CD4-positive, alpha-beta memory T cell (primary cell): Measurements from ENCODE around the gene DGKE. TPM values are rescaled to one million over a fixed set of nuclear protein-coding genes. Genes with fewer than 3 reads are reported as not detected.
A peak's percentile ranks its signal among the peaks of the same experiment; 100 is the strongest.

Experiments
- CTCF ChIA-PET: fragments of 350-600 bp; sonication (Branson Sonifier 250); formaldehyde crosslinking; loops from one replicate; lab custom pipeline; 2021; ENCODE audit warnings: inconsistent platforms; ENCODE audit not compliant: partially characterized antibody; lab: Charles Lee
- POLR2A ChIA-PET: fragments of 350-600 bp; sonication (Branson Sonifier 250); formaldehyde crosslinking; loops from one replicate; lab custom pipeline; 2021; ENCODE audit not compliant: partially characterized antibody; lab: Charles Lee
- DNase-seq, 5 donors: peaks; one replicate each; pipeline versions ENCODE4 v3.0.0 to v3.0.0-alpha.2; 2020 to 2022; ENCODE audit warnings: mixed read lengths in 1 of 5
- H3K27ac ChIP-seq: one replicate; pipeline ENCODE4 v1.7.0; 2013; ENCODE audit warnings: low read depth, low read length
- H3K27me3 ChIP-seq: 2 replicates; pipeline ENCODE4 v1.7.0; 2013; ENCODE audit warnings: mild to moderate bottlenecking, low read length, moderate library complexity; ENCODE audit not compliant: insufficient read depth
- H3K36me3 ChIP-seq: 2 replicates; pipeline ENCODE4 v1.7.0; 2013; ENCODE audit warnings: mild to moderate bottlenecking, low read length, moderate library complexity; ENCODE audit not compliant: insufficient read depth
- H3K4me1 ChIP-seq: 2 replicates; pipeline ENCODE4 v1.7.0; 2013; ENCODE audit warnings: mild to moderate bottlenecking, low read length, moderate library complexity; ENCODE audit not compliant: insufficient read depth
- H3K4me3 ChIP-seq, 2 donors: one replicate each; pipeline ENCODE4 v1.7.0; 2013; ENCODE audit warnings: low read length in 2 of 2, mild to moderate bottlenecking in 1 of 2
- H3K9me3 ChIP-seq, 2 donors: one replicate each; pipeline ENCODE4 v1.7.0; 2013; ENCODE audit warnings: low read length in 2 of 2, control low read depth in 1 of 2; ENCODE audit not compliant: control insufficient read depth in 1 of 2
- H3K27ac Mint-ChIP-seq, 7 donors: one replicate each; pipeline ENCODE4 v1.8.0; 2020 to 2021; ENCODE audit warnings: mixed read lengths in 7 of 7, mild to moderate bottlenecking in 6 of 7, inconsistent platforms in 3 of 7, moderate library complexity in 3 of 7
- H3K27me3 Mint-ChIP-seq, 2 donors: one replicate each; pipeline ENCODE4 v1.8.0; 2020 to 2021; ENCODE audit warnings: mixed read lengths in 2 of 2
- H3K36me3 Mint-ChIP-seq, 2 donors: one replicate each; pipeline ENCODE4 v1.8.0; 2020 to 2021; ENCODE audit warnings: mixed read lengths in 2 of 2, inconsistent platforms in 1 of 2, mild to moderate bottlenecking in 1 of 2
- H3K4me1 Mint-ChIP-seq, 4 donors: one replicate each; pipeline ENCODE4 v1.8.0; 2020 to 2021; ENCODE audit warnings: mixed read lengths in 4 of 4, mild to moderate bottlenecking in 1 of 4
- H3K4me3 Mint-ChIP-seq, 8 donors: one replicate each; pipeline ENCODE4 v1.8.0; 2020 to 2021; ENCODE audit warnings: mixed read lengths in 8 of 8, mild to moderate bottlenecking in 7 of 8, moderate library complexity in 6 of 8, inconsistent platforms in 3 of 8
- H3K9me3 Mint-ChIP-seq, 8 donors: one replicate each; pipeline ENCODE4 v1.8.0; 2020 to 2021; ENCODE audit warnings: mixed read lengths in 8 of 8, mild to moderate bottlenecking in 5 of 8, inconsistent platforms in 3 of 8, moderate library complexity in 1 of 8
- intact Hi-C: fragments of 100-400 bp; cut with micrococcal nuclease; formaldehyde crosslinking; loops from one replicate; pipeline ENCODE4 v1.15.1; 2023
- polyA plus RNA-seq, 2 donors: library from polyadenylated mRNA; unstranded; fragments of 300-500 nt; fragmentation: Illumina TruSeq; gene quantifications; one replicate each; pipeline ENCODE4 v1.2.3, GENCODE V29; 2021
- total RNA-seq, 2 experiments: library from RNA; stranded (reverse); gene quantifications; one replicate each; pipeline ENCODE4 v1.2.3, GENCODE V29; 2021

The DGKE gene
- total and polyA plus RNA-seq, 4 experiments from 2014 or later = 4.3 to 37.7 (median 21.9) TPM

- H3K9me3 Mint-ChIP-seq = no peaks in the 10 kb centered on the region
- H3K4me3 Mint-ChIP-seq = no peak overlapping the region
- Histone ChIP-seq H3K9me3 (no peaks in the 10 kb centered on the region), H3K4me3 (no peak overlapping the region), H3K27me3 (no peaks in the 10 kb centered on the region), H3K27ac (no peak overlapping the region), H3K4me1 (no peaks in the 10 kb centered on the region), H3K36me3 (no peaks in the 10 kb centered on the region)
- ChIA-PET POLR2A (no interaction called here), CTCF (interaction anchor here (0.9 to 2.0 kb wide), 3 partner anchors 8 to 59 kb away, joined by 3 to 5 read pairs (median 3); no protein-coding TSS in a partner anchor)
- H3K27me3 Mint-ChIP-seq = peaks cover 0 to 3% of the 10 kb centered on the region in 2 donors
- DNase-seq = no peak
- H3K27ac Mint-ChIP-seq = no peak overlapping the region
- intact Hi-C loops = no loop called here
- no peaks in the 10 kb centered on the region for H3K4me1 Mint-ChIP-seq
- H3K36me3 Mint-ChIP-seq = peaks cover 0 to 7% of the 10 kb centered on the region in 2 donors
Measured at GRCh38 chr17:56880133-56880532, 46.2 kb downstream of the DGKE start.

- no peak overlapping the region for H3K4me3 Mint-ChIP-seq
- ChIA-PET CTCF (no interaction called here), POLR2A (no interaction called here)
- Histone ChIP-seq H3K27me3 (no peaks in the 10 kb centered on the region), H3K36me3 (no peaks in the 10 kb centered on the region), H3K4me3 (no peak overlapping the region), H3K9me3 (no peaks in the 10 kb centered on the region), H3K4me1 (no peaks in the 10 kb centered on the region), H3K27ac (no peak overlapping the region)
- H3K36me3 Mint-ChIP-seq = peaks cover 3 to 11% of the 10 kb centered on the region in 2 donors
- intact Hi-C loops = no loop called here
- peaks cover 0 to 3% of the 10 kb centered on the region in 2 donors for H3K27me3 Mint-ChIP-seq
- peak overlapping the region in 1 of 7 donors; percentile 57 for H3K27ac Mint-ChIP-seq
- no peaks in the 10 kb centered on the region for H3K4me1 Mint-ChIP-seq
- no peak for DNase-seq
- no peaks in the 10 kb centered on the region for H3K9me3 Mint-ChIP-seq
Measured at GRCh38 chr17:56880571-56880970, 46.6 kb downstream of the DGKE start.

- intact Hi-C loops = no loop called here
- Histone ChIP-seq H3K4me3 (no peak overlapping the region), H3K9me3 (no peaks in the 10 kb centered on the region), H3K27ac (no peak overlapping the region), H3K27me3 (no peaks in the 10 kb centered on the region), H3K36me3 (peaks cover 5% of the 10 kb centered on the region), H3K4me1 (no peaks in the 10 kb centered on the region)
- CTCF ChIA-PET = no interaction called here
- Mint-ChIP-seq H3K27me3 (peaks cover 0 to 1% of the 10 kb centered on the region in 2 donors), H3K36me3 (peaks cover 9 to 10% of the 10 kb centered on the region in 2 donors), H3K27ac (peak overlapping the region in 2 of 7 donors; percentile 15 to 18), H3K9me3 (no peaks in the 10 kb centered on the region), H3K4me1 (peaks cover 0 to 2% (median under 1%) of the 10 kb centered on the region in 4 donors), H3K4me3 (no peak overlapping the region)
- POLR2A ChIA-PET = interaction anchor here (0.8 kb wide), 1 partner anchor 46 kb away, joined by 3 read pairs; no protein-coding TSS in a partner anchor
- no peak for DNase-seq
Measured at GRCh38 chr17:56881685-56882295, 47.8 kb downstream of the DGKE start.

GRCh38 chr17:56883616-56884015 is 49.7 kb downstream of the DGKE start:
- CTCF ChIA-PET = interaction anchor here (0.9 kb wide), 1 partner anchor 61 kb away, joined by 3 read pairs; no protein-coding TSS in a partner anchor
- H3K4me3 Mint-ChIP-seq = no peak overlapping the region
- intact Hi-C loops = no loop called here
- no peaks in the 10 kb centered on the region for H3K27me3 ChIP-seq
- H3K36me3 Mint-ChIP-seq = peaks cover 23 to 29% of the 10 kb centered on the region in 2 donors
- H3K4me1 Mint-ChIP-seq = peaks cover 0 to 2% (median under 1%) of the 10 kb centered on the region in 4 donors
- no peak overlapping the region for H3K27ac Mint-ChIP-seq
- H3K27ac ChIP-seq = no peak overlapping the region
- DNase-seq = no peak
- POLR2A ChIA-PET = no interaction called here
- peaks cover 0 to 16% (median 9%) of the 10 kb centered on the region in 8 donors for H3K9me3 Mint-ChIP-seq
- H3K27me3 Mint-ChIP-seq = no peaks in the 10 kb centered on the region
- peaks cover 0 to 5% of the 10 kb centered on the region in 2 donors for H3K9me3 ChIP-seq
- H3K36me3 ChIP-seq = peaks cover 5% of the 10 kb centered on the region
- no peak overlapping the region for H3K4me3 ChIP-seq
- no peaks in the 10 kb centered on the region for H3K4me1 ChIP-seq

GRCh38 chr17:56884483-56885311 is 50.7 kb downstream of the DGKE start:
- Histone ChIP-seq H3K36me3 (peaks cover 5% of the 10 kb centered on the region), H3K27me3 (no peaks in the 10 kb centered on the region), H3K9me3 (peaks cover 0 to 5% of the 10 kb centered on the region in 2 donors), H3K4me1 (no peaks in the 10 kb centered on the region), H3K27ac (no peak overlapping the region), H3K4me3 (no peak overlapping the region)
- H3K9me3 Mint-ChIP-seq = peaks cover 0 to 25% (median 10%) of the 10 kb centered on the region in 8 donors
- intact Hi-C loops = no loop called here
- peak overlapping the region in 2 of 7 donors; percentile 15 to 54 for H3K27ac Mint-ChIP-seq
- H3K4me1 Mint-ChIP-seq = peaks cover 0 to 2% (median under 1%) of the 10 kb centered on the region in 4 donors
- CTCF ChIA-PET = no interaction called here
- no peak overlapping the region for H3K4me3 Mint-ChIP-seq
- POLR2A ChIA-PET = no interaction called here
- H3K27me3 Mint-ChIP-seq = no peaks in the 10 kb centered on the region
- peaks cover 32 to 39% of the 10 kb centered on the region in 2 donors for H3K36me3 Mint-ChIP-seq
- DNase-seq = no peak

- Histone ChIP-seq H3K27me3 (no peaks in the 10 kb centered on the region), H3K4me1 (no peaks in the 10 kb centered on the region), H3K27ac (no peak overlapping the region), H3K4me3 (no peak overlapping the region), H3K36me3 (peaks cover 5% of the 10 kb centered on the region), H3K9me3 (peaks cover 0 to 5% of the 10 kb centered on the region in 2 donors)
- no peak overlapping the region for H3K4me3 Mint-ChIP-seq
- ChIA-PET CTCF (no interaction called here), POLR2A (no interaction called here)
- peaks cover 37 to 45% of the 10 kb centered on the region in 2 donors for H3K36me3 Mint-ChIP-seq
- peaks cover 0 to 25% (median 10%) of the 10 kb centered on the region in 8 donors for H3K9me3 Mint-ChIP-seq
- peak overlapping the region in 1 of 7 donors; percentile 54 for H3K27ac Mint-ChIP-seq
- H3K27me3 Mint-ChIP-seq = no peaks in the 10 kb centered on the region
- H3K4me1 Mint-ChIP-seq = peaks cover 0 to 2% (median under 1%) of the 10 kb centered on the region in 4 donors
- no peak for DNase-seq
- intact Hi-C loops = no loop called here
Measured at GRCh38 chr17:56885312-56885657, 51.3 kb downstream of the DGKE start.

- POLR2A ChIA-PET = interaction anchor here (1.1 kb wide), 1 partner anchor 28 kb away, joined by 3 read pairs; the partner anchor contains the start of gene TRIM25
- Histone ChIP-seq H3K27ac (no peak overlapping the region), H3K36me3 (peaks cover 13% of the 10 kb centered on the region), H3K4me3 (no peak overlapping the region), H3K9me3 (peaks cover 0 to 5% of the 10 kb centered on the region in 2 donors), H3K4me1 (no peaks in the 10 kb centered on the region), H3K27me3 (no peaks in the 10 kb centered on the region)
- H3K36me3 Mint-ChIP-seq = peaks cover 47 to 53% of the 10 kb centered on the region in 2 donors
- H3K4me1 Mint-ChIP-seq = peaks cover 0 to 2% (median under 1%) of the 10 kb centered on the region in 4 donors
- no peak overlapping the region for H3K4me3 Mint-ChIP-seq
- DNase-seq = no peak
- peaks cover 0 to 25% (median 10%) of the 10 kb centered on the region in 8 donors for H3K9me3 Mint-ChIP-seq
- peak overlapping the region in 3 of 7 donors; percentile 6 to 70 (median 63) for H3K27ac Mint-ChIP-seq
- intact Hi-C loops = no loop called here
- no peaks in the 10 kb centered on the region for H3K27me3 Mint-ChIP-seq
- CTCF ChIA-PET = interaction anchor here (1.4 kb wide), 1 partner anchor 67 kb away, joined by 5 read pairs; no protein-coding TSS in a partner anchor
Measured at GRCh38 chr17:56886288-56886731, 52.4 kb downstream of the DGKE start.
